Hematopoietic multipotent progenitor cell treated with erythropoietin and hydrocortisone succinate and interleukin-3 and kit ligand, for 4 days (in vitro differentiated cells): ENCODE results near the gene CHRNA3.

Experiments
- DNase-seq: peaks from one replicate; pipeline ENCODE4 v3.0.0-alpha.2; 2015

CHRNA3 gene

DNA sequence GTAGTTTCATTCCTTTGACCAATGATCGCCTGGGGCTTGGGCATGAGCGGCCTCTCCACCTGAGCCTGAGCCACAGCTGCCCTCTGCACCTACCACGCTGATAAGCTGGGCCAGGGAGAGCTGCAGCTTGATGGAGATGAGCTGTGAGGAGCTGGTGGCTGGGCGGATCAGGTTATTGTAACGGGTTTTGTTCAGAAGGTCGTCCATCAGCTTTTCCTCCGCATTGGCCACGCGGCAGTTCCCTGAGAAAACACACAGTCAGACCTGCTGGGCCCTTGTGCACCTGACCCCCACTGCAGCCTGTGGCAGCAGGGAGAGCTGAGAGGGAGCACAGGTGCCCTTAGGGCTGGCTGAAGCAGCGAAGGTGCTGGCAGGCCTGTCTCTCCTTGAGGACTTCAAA is 14.6 kb upstream of the CHRNA3 start:
- DNase-seq = no peak

DNA sequence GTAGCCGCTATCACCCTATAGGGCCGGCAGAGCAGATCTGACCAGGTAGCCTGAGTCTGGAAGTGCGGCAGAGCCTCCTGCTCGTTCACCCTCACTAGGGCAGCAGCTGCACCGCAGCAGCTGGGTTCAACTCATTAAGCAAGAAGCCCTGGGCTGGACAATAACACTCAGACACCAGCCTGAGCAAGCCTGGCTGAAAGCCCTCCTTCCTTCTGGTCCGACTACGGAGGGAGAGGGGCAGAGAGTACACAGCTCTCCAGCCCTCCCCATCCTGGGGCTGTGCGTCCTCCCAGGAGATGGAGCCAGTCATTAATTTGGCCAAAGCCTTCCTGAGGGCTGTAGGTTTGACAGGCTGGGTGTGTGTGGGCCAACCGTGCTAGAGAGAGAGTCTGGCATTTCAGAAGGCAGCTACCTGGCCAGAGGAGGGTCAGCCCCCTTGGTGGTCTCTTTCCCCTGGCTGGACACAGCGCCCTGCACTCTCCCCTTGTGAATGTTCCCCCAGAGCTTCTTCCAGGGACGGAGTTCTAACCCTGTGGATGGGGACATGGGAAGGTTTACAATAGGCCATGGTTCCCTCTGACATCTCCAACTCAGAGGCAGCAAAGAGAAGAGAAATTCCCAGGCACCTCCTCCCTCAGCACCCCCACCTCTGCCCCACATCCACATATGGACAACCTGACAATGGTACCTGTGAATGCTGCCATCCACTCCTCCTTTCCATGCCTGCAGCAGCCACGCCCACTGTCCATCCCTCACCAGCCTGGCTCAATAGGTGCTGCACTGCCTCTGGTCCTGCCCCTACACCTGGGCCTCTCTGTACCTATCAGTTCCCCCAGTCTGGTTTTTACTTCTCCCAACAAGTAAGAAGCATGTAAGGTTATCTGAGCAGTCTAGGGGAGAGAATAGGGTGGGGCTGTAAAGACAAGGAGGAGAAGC is 13.7 kb upstream of the CHRNA3 start:
- DNase-seq = no peak

DNA sequence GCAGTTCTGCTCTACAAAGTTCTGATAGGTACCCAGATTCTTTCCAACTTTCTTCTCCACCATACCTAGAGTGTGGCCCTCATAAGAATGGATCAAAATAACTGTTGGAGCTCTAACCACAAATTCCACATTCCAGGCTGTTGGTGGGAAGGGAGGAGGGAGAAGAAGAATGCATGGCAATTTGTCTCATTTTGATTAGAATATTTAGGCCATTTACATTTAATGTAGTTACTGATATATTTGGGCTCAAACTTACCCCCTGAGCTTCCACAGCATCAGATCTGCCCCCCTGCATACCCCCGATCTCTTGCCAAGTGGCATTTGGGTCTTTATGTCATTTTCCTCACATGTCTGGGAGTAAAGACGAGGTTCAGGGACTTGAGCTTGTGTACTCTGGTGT is 12.6 kb upstream of the CHRNA3 start:
- DNase-seq = no peak

DNA sequence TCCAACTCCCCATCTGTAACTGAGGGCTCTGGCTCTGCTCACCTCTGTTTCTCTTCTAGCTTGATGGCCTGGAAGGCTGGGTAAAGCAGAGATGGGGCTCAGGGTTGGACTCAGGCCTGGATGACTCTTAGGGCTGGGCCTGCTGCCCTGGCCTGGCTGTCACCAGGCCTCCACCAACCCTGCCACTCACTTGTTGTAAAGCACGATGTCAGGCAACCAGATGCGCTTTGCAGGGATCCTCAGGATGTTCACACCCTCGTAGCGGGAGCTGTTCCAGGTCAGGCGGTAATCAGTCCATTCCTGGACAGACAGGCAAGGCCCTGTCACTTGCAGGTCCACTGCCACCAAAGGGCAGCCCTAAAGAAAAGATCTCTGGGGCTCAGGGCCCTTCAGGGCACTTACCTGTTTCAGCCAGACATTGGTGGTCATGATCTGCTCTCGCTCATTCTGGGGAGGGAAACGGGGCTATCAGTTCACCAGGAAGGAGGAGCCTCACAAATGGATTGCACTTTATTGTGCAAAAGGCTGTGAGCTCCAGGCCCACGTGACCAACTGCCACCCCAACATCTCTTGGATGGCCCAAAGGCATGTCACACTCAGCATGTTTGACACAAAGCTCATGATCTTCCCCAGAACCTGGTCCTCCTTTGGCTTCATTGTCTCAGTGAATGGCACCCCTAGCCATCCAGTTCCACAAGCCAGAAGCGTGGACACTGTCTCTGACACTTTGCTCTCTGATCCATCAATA is 10.3 kb upstream of the CHRNA3 start:
- no peak for DNase-seq

DNA sequence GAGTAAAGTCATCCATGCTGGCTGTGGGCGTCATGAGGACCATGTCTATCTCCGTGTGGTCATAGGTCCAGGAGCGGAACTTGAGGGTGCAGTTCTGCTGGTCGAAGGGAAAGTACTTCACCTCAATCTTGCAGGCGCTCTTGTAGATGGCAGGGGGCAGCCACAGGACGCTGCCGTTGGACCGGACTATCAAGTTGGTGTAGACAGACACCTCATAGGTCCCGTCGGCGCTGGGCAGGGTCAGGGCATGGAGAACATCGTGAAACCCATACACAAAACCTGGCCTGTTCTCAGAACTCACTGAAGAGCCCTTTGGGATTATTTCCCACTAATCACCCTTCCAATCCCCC is 8.9 kb upstream of the CHRNA3 start:
- no peak for DNase-seq

DNA sequence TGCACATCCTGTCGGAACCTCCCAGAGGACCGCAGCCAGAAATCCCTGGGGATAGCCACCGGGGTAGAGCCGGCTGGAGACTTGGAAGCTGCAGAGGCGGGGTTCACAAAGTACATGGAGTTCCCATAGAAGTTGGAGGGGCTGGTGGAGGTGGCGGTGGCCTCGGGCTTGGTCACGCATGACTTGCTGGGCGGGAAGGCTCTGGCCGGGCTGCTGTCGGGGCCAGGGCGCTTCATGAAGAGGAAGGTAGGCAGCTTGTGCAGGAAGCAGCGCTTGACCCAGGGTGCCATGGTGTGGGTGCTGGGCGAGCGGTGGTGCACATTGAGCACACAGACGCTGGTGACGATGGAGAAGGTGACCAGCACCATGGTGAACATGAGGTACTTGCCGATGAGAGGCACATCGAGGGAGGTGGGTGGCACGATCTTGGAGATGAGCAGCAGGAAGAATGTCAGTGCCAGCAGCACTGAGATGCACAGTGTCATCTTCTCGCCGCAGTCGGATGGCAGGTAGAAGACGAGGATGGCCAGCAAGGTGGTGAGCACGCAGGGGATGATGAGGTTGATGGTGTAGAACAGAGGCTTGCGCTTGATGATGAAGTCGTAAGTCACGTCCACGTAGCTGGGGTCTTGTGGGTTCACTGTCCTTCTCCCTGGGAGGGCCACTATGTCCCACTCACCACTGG is 8.4 kb upstream of the CHRNA3 start:
- no peak for DNase-seq

DNA sequence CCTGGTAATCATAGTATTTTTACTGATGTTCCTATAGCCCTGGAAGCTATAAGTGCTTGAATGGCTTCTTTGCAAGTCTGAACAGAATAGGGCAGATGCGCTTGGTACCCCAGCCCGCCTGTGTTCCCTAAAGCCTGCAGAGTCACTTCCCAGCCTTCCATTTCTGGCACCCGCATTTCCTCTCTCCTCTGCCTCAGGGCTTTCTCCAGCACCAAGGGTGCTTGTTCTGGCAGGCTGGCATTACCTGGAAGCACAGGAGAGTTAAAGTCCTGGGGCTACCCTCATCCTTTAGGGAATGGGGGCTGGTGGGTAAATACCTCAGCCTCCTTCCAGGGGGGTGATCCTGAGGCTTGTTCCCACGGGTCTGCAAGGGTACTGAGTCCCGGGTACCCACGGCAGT is 7.4 kb upstream of the CHRNA3 start:
- DNase-seq = no peak

DNA sequence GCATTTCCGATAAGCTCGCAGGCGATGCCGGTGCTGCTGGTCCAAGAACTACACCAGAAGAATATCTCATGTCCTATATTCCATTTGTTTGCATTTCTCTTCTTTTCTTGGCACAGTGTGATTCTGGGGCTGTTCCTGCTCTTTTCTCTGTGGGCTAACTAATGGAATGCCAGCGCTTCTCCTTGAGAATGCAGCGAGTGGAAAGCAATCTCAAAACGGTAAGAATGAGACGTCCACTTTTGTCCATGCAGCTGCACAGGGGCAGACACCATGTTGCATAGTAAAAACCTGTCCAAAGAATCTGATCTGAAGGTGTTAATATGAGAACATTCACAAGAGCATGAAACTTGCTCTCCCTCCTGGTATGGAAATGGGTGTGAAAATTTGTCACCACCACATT is 6.6 kb upstream of the CHRNA3 start:
- no peak for DNase-seq

DNA sequence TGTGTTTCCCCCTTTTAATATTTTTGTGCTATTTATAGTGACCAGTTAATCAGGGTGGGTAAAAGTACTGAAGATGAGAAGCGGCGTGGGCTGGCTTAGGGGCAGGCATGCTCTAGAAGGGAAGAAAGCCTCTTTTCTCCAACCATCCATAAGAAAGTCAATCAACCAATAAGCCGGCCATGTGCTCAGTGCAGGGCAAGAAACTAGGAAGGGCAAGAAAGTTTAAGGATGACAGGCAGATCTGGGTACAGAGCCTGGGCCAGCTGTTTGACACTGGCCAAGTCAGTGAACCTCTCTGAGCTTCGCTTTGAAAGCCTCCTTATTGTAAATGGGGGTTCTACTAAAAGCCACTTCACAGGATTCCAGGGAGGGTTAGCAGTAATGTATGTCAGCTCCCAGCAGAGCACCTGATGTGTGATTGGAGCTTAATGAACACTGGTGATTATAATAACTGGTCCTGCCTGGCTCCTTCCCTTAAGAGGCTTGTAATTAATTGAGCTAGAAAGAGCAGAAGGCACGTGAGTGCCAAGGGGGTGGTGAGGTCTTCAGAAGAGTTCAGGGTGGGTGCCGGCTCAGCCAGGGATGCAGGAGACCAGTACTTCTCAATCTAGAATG is 5.7 kb upstream of the CHRNA3 start:
- DNase-seq = no peak

DNA sequence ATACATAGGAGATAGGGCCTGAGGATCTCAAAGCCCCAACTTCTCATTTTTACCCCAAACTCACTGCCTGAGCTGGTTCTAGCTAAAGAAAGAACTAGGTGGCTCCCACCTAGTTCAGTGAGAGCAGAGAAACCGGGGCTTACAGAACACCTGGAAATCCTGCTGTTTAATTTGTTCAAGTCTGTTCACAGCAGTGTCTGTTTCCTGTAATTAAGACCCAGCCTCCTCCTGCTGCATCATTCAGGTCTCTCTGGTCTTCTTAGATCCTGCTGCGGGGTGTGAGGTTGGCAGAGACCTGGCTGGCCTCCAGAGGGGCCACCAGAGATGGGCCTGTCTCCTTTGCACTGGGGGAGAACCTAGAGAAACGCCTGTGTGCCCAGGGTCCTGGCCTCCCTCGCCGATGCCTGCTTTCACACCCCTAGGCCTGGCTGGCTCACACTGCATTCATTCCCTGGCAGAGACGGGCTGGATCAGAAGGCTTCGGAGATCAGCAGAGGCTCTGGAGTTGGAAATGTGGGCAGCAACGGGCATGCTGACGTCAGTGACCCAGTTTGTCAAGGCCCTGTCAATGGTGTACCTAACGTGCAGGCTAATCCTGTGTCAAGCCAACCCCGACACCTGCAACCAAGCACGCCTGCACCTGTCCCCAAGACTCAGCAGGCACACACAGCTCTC is 4.9 kb upstream of the CHRNA3 start:
- no peak for DNase-seq

DNA sequence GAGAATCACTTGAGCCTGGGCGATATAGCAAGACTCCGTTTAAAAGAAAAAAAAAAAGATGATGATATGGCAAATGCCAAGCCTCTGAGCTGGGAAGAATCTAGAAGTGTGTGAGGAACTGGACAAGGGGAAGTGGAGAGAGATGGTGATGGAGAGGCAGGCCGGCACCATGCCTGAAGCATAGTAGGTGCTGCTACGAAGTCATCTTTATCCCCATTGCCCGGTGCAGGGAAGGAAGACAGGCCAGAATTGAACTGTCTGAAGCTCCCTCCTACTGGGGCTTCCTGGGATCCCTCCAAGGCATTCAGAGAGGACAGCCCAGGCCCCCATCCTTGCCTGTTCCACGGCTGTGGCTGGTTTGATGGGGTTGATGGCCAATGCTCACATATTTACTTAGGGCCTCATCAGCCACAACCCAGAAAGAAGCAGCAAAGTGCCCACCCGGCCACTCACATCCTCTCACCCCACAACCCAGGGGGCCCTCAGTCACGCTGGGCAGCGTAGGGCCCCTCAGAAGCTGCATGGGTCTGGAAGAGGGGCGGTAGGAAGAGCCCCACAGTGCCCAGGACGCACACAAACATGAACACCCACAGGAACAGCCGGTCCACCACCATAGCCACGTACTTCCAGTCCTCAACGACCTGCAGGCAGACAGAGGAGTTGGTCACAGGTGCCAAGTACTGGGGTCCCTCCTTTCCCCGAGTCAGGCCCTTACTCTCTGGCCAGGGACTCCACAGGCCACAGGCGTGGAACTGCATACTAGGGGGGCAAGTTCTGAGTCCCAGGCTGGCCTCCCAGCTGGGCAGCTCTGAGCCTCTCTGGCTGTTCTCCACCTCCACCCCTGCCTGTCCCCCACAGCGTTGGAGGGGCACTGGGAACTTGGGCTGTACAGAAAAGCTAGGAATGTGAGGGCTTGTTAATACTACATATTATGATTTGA is 4.1 kb upstream of the CHRNA3 start:
- no peak for DNase-seq

DNA sequence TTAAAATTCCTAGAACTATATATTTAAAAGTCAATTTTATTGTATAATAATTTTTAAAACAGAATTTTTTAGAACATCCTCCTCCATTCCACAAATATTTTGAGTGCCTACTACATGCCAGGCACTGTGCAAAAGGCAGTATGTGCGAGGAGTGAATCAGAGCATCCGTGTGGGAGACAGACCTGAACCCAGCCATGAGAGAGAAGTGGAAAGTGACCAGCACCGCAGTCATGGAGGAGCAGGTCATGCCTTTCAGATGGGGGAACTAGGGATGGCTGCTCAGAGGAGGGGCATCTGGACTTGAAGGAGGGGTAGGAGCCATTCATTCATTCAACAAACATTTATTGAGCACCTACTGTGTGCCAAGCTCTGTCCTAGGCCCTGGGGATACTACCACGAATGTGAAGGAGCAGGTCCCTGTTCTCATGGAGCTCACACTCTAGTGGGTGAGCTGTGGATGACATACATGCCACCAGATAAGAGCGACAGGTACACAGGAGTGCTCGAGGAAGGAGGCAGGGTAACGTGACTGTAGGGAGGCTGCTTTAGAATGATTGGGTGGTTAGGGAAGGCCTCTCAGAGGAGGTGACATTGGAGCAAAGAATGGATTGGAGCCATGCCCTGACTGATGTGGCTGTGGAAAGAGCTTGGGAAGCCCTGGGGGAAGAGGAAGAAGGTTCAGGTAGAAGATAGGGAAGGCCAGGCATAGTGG is 3.1 kb upstream of the CHRNA3 start:
- DNase-seq = no peak

DNA sequence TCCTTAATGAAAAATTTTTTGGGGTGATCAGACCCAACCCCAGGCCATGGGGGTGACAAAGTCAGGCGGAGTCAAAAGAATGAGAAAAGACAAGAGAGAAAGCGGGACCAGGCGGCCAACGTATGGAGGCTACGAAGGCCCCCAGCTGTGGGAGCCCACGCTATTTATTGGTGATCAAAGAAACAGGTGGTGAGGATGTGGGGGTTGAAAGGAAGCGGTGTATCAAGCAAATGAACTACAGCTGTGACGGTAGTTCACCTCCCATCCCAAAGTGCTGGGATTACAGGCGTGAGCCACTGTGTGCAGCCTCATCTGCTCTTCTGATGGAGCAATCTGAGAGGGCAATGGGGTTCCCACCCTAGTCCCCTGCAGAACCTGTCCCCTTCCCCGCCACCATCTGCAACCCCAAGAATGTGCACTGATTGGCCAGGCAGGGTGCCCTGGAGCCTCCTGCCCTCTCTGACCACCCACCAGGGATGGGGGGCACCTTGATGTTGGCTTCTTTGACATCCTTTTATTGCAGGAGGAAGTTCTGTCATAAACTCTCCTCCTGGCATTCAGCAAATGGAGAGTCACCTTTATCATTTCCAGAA is 1.1 kb upstream of the CHRNA3 start:
- DNase-seq = no peak

DNA sequence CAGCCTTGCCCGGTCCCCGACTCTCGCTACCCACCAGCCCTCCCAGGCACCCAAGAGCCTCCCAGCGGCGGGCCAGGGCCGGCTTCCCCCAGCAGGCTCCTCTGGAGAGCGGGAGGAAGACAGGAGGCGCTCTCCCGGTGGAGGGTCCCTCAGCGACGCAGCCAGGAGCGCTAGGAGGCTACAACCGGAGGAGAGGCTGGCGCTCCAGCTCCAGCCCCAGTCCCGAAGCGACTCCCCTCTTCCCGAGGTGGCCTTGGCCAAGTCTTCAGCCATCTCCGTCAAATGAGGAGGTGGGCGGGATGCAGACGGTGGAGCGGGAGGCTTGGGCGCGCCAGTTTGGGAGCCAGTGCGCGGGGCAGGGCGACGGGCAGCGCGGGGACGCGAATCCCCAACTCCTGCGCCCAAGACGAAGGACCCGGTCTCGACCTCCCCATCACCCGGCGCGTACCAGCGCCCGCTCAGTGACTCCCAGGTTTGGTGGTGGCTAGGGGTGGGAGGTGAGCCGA is 722 bp downstream of the CHRNA3 start:
- DNase-seq = peak; percentile 36

DNA sequence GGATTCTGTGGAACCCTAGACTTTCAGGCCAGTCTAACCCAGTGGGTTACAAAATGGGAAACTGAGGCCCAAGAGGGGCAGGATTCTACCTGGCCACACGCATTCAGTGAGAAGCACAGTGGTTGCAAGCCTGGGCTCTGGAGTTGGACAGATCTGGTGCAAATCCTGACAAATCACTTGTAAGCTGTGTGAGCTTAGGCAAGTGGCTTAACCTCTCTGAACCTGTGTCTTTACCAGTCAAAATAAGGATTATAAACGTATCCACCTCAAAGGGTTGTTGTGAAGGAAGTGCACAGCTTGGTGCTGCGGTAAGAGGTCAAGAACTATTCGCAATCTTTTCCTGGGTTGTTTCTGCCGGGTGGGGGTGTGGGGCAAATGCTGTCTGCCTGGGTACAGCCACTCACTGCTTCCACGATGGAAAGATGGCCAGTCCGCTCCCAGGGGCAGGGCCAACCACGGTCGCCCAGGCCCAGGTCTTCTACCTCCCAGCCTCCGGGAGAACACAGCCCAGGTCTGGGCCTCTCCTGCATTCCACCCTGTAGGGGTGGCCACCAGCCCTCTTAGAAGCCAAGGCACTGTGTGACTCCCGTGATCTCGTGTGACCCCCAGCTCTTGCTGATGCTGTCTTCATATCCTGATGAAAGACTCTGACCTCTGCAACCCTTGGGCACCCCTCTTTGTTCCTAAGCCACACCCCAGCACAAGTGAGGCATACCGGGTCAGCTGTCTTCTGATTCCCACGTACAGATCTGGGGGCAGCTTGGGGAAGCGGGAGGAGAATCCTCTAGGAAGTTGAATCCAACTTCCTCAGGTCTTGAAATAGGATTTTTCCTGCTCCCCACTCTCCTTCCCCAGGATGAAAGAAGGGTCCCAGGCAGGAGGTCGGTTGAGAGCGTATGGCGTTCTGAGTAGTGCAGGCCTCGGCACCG is 1.5 kb downstream of the CHRNA3 start:
- DNase-seq = no peak

DNA sequence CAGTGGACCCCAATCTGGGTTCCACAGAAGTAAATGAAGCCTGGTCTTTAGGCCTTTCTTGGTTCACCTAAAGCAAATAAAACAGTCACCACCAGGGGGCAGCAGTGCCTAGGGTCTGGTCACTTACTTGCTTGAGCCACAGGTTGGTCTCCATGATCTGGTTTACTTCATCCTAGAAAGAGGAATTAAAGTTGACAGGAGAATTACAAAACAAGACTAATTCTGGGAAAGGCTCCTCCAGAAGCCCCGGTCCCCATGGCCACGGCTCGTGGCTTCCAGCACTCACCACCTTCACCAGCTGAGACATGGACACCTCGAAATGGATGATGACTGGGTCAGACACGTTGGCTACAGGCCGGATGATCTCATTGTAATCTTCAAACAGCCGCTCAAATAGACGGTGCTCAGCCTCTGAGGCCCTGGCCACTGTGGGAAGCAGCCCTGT is 2.3 kb downstream of the CHRNA3 start:
- DNase-seq = peak; percentile 91

DNA sequence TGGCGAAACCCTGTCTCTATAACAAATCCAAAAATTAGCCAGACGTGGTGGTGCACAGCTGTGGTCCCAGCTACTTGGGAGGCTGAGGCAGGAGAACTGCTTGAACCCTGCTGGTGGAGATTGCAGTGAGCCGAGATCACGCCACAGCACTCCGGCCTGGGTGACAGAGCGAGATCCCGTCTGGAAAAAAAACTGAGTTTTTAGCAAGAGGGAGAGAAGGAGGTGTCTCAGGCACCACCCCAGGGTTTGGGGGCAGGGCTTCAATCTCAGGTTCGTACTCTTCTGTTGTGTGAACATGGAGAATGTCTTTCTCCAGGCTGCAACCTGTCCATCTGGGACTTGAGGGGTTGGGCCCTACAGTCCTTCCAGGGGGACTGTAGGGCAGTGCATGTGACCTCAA is 2.7 kb downstream of the CHRNA3 start:
- DNase-seq = no peak

DNA sequence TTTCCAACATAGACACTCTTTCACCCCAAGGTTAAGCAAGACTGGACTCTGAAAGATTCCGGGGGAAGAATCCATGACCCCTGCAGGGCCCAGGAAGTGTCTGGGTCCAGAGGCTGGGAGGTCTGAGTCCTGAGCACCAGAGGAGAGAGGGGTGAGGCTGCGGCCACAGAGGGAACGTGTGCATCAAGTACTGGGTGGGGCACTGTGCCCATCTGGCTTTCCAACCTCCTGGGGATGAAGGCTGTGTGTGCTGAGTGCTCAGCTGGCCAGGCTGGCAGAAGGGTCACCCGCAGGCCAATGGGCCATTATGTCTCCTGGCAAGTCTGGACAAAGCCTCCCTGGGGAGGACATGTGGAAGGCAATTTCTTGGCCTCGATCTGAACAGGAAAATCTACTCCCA is 3.3 kb downstream of the CHRNA3 start:
- no peak for DNase-seq

DNA sequence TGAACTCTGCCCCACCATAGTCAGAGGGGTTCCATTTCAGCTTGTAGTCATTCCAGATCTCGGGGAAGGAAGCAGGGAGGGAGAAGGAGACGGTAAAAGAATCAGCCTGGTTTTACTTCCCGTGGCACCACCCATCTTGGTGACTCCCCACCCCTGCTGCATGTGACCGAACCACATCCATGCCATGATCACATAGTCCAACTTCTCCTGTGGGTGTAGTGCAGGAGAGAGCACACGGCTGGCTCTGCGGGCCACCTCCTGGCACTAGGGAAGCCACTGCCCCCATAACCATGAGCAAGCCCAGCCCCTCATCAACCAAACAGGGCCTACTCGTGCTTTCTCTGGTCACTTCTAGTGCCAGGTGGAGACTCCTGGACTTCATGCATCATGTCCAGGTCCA is 3.7 kb downstream of the CHRNA3 start:
- no peak for DNase-seq
